ENCODE measurements around the gene GTF2IRD1. TPM values are rescaled to one million over a fixed set of nuclear protein-coding genes. Genes with fewer than 3 reads are reported as not detected.
A peak's percentile ranks its signal among the peaks of the same experiment; 100 is the strongest.

Gene GTF2IRD1
- total and polyA plus RNA-seq, 9 of the 15 experiments (the other 6 are each of a cell fraction or from before 2014, with no cell fraction given) = 9.1 to 30.2 (median 14.0) TPM

- TF ChIP-seq, protein P1, sequence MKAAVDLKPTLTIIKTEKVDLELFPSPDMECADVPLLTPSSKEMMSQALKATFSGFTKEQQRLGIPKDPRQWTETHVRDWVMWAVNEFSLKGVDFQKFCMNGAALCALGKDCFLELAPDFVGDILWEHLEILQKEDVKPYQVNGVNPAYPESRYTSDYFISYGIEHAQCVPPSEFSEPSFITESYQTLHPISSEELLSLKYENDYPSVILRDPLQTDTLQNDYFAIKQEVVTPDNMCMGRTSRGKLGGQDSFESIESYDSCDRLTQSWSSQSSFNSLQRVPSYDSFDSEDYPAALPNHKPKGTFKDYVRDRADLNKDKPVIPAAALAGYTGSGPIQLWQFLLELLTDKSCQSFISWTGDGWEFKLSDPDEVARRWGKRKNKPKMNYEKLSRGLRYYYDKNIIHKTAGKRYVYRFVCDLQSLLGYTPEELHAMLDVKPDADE (conservative IDR thresholded peaks at IDR 0.05; ENCODE audit: control insufficient read depth, low read depth, low read length) = no peak
- TF ChIP-seq PCBP1 (IDR thresholded peaks at IDR 0.05; ENCODE audit: low read depth, low read length, poor library complexity, severe bottlenecking) = no peak
- no peak for TF ChIP-seq MAFF (IDR thresholded peaks at IDR 0.05; ENCODE audit: low read length)
- TF ChIP-seq STAT5B (CRISPR knock-in tag; IDR thresholded peaks at IDR 0.05) = no peak
- TF ChIP-seq, protein P2, sequence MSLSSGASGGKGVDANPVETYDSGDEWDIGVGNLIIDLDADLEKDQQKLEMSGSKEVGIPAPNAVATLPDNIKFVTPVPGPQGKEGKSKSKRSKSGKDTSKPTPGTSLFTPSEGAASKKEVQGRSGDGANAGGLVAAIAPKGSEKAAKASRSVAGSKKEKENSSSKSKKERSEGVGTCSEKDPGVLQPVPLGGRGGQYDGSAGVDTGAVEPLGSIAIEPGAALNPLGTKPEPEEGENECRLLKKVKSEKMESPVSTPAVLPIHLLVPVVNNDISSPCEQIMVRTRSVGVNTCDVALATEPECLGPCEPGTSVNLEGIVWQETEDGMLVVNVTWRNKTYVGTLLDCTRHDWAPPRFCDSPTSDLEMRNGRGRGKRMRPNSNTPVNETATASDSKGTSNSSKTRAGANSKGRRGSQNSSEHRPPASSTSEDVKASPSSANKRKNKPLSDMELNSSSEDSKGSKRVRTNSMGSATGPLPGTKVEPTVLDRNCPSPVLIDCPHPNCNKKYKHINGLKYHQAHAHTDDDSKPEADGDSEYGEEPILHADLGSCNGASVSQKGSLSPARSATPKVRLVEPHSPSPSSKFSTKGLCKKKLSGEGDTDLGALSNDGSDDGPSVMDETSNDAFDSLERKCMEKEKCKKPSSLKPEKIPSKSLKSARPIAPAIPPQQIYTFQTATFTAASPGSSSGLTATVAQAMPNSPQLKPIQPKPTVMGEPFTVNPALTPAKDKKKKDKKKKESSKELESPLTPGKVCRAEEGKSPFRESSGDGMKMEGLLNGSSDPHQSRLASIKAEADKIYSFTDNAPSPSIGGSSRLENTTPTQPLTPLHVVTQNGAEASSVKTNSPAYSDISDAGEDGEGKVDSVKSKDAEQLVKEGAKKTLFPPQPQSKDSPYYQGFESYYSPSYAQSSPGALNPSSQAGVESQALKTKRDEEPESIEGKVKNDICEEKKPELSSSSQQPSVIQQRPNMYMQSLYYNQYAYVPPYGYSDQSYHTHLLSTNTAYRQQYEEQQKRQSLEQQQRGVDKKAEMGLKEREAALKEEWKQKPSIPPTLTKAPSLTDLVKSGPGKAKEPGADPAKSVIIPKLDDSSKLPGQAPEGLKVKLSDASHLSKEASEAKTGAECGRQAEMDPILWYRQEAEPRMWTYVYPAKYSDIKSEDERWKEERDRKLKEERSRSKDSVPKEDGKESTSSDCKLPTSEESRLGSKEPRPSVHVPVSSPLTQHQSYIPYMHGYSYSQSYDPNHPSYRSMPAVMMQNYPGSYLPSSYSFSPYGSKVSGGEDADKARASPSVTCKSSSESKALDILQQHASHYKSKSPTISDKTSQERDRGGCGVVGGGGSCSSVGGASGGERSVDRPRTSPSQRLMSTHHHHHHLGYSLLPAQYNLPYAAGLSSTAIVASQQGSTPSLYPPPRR (CRISPR knock-in tag; IDR thresholded peaks at IDR 0.05; ENCODE audit: borderline replicate concordance) = no peak
- TF ChIP-seq ADNP (tag; IDR thresholded peaks at IDR 0.05) = no peak
- TF ChIP-seq, protein P3, sequence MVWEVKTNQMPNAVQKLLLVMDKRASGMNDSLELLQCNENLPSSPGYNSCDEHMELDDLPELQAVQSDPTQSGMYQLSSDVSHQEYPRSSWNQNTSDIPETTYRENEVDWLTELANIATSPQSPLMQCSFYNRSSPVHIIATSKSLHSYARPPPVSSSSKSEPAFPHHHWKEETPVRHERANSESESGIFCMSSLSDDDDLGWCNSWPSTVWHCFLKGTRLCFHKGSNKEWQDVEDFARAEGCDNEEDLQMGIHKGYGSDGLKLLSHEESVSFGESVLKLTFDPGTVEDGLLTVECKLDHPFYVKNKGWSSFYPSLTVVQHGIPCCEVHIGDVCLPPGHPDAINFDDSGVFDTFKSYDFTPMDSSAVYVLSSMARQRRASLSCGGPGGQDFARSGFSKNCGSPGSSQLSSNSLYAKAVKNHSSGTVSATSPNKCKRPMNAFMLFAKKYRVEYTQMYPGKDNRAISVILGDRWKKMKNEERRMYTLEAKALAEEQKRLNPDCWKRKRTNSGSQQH (CRISPR knock-in tag; IDR thresholded peaks at IDR 0.05) = no peak
- no peak for TF ChIP-seq RBM22 (IDR thresholded peaks at IDR 0.05; ENCODE audit: low read depth, low read length, poor library complexity, severe bottlenecking)
- TF ChIP-seq ZNF431 (CRISPR knock-in tag; IDR thresholded peaks at IDR 0.05) = no peak
- no peak for TF ChIP-seq U2AF1 (optimal IDR thresholded peaks at IDR 0.05; ENCODE audit: low read depth, low read length)
- TF ChIP-seq, protein P4, sequence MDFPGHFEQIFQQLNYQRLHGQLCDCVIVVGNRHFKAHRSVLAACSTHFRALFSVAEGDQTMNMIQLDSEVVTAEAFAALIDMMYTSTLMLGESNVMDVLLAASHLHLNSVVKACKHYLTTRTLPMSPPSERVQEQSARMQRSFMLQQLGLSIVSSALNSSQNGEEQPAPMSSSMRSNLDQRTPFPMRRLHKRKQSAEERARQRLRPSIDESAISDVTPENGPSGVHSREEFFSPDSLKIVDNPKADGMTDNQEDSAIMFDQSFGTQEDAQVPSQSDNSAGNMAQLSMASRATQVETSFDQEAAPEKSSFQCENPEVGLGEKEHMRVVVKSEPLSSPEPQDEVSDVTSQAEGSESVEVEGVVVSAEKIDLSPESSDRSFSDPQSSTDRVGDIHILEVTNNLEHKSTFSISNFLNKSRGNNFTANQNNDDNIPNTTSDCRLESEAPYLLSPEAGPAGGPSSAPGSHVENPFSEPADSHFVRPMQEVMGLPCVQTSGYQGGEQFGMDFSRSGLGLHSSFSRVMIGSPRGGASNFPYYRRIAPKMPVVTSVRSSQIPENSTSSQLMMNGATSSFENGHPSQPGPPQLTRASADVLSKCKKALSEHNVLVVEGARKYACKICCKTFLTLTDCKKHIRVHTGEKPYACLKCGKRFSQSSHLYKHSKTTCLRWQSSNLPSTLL (IDR thresholded peaks at IDR 0.05) = no peak
- TF ChIP-seq ZNF217 (CRISPR knock-in tag; IDR thresholded peaks at IDR 0.05) = no peak
- TF ChIP-seq RBM14 (IDR thresholded peaks at IDR 0.05; ENCODE audit: borderline replicate concordance, insufficient read depth, low read depth, low read length) = no peak
- no peak for TF ChIP-seq ELF2 (CRISPR knock-in tag; IDR thresholded peaks at IDR 0.05)
- TF ChIP-seq ESRRA (IDR thresholded peaks at IDR 0.05; ENCODE audit: borderline replicate concordance, low read depth) = peak; percentile 28; the same call in 1 of the 2 replicates
- TF ChIP-seq SMAD1 (IDR thresholded peaks at IDR 0.05; ENCODE audit: low read depth, low read length, partially characterized antibody) = no peak
- TF ChIP-seq BDP1 (IDR thresholded peaks at IDR 0.05; ENCODE audit: insufficient read depth, insufficient read length) = no peak
- TF ChIP-seq MEF2D (tag; conservative IDR thresholded peaks at IDR 0.05; ENCODE audit: low read depth) = no peak
Measured at GRCh38 chr7:74417419-74417971, 36.2 kb upstream of the GTF2IRD1 start (continued).
